ENCODE data around the gene PLCH2.
"Not testable (repeated sequence)": the region's sequence is repeated elsewhere in the genome, so short reads cannot be mapped to it uniquely, and the experiment has no call there.

The PLCH2 gene

DNA sequence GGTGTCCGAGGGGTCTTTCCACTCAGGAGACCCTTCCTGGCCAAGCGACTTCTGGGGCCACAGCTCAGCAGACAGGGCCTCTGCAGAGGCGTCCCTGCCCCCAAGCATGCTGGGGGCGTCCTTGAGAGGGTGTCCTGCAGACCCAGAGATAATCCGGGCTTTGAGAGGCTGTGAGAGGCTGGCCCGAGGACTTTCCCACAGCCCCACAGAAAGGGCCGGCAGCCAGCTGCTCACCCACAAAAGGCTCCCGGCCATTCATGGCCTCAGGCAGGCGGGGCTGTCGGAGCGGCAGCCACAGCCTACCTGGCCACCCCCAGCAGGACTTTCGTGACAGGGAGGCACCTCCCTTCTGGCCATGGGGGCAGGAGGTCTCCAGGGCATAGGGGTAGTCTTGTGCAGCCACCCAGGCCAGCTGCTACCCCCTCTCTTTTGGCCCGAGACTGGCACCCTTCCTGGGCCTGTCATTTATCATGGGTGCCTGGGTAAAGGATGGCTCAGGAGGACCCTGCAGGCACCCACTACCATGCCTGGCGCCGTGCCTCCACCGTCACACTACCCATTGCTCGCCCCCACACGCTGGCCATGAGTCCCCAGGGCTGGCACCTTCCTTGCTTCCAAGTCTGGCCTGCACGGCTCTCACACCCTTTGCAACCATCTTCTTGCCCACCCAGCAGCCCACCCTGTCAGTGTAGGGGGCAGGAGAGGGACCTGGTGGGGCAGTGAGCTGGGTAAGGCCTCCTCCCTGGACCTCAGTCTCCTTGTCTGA is 69.0 kb downstream of the PLCH2 start:
- no peak for DNase-seq (ENCODE audit: low spot score)

DNA sequence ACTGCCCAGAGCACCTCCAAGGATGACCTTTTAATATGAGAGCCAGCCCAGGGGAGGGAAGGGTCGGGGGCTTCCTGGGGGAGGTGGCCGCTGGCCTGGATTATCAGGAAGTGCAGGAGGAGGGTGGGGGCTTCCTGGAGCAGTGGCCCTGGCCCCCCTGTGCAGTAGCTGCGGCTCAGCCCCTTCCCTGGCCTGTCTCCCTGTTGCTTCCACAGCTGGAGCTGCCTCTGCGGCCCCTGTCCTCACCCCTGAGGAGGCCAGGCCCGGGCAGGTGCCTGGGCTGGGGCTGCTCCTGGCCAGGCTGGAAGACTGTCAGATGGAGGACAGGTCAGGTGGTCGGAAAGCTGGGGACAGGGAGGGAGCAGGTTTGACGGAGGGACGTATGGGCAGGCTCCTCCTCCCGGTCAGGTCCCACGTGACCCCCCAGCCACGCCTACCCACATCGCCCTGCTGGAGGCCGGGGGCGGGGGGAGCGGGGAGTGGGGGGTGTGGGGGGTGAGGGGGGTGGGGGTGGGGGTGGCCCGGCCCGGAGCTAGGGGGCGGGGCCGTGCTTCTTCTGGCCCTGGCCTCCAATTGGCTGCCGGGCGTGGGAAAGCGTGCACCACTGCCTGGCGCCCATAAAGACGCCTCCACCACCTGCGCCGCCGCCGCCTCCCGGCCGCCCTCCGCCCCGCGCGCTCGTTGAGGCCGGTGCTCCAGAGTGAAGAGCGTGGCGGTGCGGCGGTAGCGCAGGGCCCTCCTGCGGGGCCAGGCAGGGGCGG is 69.8 kb downstream of the PLCH2 start:
- peak; percentile 92 for DNase-seq (ENCODE audit: low spot score)

DNA sequence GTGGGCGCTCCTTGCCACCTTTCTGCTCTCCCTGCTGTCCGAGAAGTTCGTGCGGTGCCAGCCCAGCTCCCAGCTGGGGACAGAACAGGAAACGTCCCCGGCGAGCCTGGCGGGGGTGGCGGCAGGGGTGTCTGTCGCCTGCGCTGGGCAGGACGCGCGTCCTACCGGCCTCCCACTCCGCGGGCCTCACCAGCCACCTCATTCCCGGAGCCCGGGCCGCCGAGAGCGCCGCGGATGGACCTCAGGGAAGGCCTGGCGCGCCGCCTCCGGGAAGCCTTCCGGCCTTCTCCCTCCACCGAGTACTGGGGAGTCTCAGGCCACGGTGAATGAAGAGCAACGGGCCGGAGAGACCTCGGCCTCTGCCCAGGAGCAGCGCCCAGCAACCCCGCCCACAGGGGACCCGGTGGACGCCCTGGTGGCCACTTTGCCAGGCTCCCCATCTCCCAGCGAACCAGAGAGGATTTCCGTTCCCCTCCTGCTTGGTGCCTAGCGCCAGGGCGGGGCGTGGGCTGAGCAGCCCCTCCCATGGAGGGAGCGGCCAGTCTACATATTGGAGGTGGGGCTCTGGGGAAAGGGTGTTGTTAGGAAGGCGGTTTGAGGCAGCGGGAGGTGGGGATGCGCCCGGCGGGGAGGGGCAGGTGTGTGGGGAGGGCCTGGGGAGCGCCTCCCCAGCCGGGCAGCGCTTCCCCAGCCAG is 70.6 kb downstream of the PLCH2 start:
- peak; percentile 89 for DNase-seq (ENCODE audit: low spot score)

DNA sequence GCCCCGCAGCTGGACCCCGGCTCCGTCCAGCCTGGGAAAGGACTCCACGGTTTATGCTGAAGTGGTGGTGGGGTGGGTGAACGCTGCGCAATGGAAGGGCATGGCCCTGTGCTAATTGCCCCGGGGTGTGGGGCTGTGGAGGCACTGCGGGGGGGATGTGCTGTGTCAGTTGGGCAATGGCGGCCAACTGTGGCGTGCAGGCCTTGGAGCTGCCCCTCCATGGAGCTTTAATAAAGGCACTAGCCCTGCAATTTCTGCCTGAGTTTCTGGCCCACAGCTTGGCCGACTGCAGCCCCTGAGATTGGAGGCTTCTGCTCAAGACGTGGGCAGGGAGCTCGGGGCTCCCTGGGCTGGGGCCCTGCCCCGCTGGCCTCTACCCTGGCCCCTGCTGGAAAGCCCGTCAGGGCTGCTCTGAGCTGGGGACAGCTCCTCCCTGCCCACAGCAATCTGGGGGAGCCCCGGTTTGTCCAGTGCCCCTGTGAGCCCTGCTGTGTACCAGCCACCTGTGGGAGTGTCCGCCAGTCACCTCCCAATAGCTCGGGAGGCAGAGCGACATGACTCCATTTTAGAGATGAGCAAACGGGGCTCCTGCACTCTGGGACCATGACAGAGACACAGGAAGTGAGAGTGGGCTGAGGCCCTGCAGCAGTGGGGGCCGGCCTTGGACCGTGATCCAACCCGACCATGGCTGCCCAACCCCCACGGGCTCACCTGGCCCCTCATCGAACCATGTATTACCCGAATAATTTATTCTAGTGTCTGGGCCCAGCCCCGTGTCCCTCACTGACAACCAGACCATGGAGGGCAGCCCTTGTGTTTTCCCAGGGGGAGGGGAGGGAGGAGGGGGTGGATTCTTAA is 71.3 kb downstream of the PLCH2 start:
- DNase-seq (ENCODE audit: low spot score): peak; percentile 45

DNA sequence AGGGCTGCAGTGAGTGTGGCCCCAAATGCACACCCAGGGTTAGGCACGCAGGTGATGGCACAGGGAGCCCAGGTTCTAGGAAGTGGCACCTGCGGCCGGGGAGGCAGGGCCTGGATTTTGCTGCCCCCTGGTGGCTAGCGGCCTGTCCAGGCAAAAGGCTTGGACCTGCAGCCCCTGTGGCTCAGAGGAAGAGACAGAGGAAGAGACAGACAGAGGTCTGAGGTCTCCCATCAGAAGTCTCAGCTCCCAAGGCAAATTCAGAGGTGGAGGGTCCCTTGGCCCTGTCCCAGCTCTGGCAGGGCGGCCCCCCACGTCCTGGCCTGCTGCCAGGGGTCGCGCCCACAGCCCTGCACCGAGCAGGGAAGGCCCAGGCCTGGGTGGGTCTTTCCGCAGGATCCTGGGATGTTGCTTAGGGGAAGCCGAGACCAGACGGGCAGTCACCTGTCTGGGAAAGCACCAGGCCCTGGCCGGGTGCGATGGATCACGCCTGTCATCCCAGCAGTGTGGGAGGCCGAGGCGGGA is 72.0 kb downstream of the PLCH2 start:
- DNase-seq (ENCODE audit: low spot score): peak; percentile 88

DNA sequence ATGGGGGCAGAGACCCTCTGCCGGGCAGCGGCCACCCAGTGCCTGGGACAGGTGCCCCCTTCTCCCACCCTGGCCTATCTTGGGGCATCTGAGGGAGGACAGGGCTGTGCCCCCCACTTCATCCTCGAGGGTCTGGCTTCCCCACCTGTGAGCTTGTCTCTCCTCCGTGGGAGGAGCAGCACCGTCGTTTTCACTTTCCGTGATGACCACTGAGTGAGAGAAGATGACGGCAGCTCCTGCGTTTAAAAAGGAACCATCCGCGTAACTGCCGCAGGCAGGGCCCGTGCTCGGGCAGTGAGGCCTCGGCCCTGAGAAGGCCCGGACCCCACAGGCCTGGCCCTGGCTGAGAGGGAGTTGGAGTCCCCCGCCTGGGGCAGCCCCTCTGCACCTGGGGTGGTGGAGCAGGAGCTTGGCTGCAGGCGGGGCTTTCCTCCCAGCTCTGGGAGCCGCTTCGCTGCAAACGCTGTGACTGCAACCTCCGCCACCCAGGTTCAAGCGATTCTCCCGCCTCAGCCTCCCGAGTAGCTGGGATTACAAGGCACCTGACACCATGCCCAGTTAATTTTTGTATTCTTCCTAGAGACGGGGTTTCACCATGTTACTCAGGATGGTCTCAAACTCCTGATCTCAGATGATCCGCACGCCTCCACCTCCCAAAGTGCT is 73.4 kb downstream of the PLCH2 start:
- DNase-seq (ENCODE audit: low spot score): not testable (repeated sequence)

DNA sequence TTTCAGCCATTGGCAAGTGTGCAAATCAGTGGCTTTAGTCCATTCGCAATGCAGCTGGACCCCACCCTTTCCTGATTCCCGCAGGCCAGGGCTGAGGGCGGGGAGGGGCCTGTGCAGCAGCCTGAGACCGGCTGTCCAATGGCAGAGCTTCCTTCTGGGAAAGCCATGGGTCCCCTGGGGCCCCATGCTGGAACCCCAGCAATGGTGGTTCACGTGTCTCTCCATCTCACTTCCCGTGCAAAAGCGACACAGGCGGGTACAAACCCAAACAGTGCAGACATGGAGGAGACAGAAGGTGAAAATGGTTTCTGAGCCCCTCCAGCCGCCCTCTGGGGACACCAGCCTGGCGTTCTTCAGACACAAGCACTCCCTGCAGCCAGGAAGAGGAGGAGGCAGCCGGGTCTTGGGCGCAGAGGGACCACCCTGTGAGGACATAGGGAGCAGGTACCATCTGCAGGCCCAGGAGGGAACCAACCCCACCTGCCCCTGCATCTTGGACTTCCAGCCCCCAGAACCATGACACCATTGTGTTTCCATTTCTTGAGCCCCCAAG is 74.3 kb downstream of the PLCH2 start:
- DNase-seq (ENCODE audit: low spot score): not testable (repeated sequence)

DNA sequence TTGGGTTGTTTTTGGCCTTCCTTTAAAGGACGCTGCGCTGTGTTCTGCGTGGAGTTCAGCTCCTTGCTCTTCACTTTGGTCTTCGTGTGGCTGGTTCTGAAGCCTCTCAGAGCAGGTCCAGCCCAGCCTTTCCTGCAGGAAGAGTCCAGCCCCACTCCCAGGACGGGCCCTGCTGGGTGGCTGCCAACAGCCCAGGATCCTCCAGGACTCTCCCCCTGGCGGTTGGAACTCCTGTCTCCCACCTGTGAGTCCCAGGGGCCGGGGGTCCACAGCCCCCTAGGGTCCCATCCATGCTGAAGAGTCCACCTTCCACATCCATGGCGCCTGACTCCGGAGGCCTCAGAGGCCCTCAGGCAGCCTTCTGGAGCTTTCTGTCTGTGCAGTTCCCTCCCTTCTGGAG is 75.5 kb downstream of the PLCH2 start:
- DNase-seq (ENCODE audit: low spot score): not testable (repeated sequence)

DNA sequence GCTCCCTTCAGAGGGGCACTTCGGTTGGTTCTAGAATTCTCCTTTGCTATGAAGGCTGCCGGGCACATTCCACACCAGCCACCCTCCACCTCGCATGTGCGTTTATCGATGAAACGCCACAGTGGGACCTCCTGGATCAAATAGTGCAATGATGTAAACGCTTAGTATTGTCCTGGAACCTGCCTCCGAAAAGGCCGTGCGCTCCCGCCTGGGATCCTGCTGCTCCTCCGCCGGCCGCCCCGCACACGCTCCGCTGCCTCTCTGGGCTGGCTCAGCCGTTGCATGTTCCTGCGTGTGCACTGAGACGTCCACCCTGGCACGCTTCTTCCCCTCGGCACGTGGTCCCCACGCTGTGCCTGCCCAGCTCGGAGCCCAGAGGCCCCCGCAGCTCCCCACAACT is 76.1 kb downstream of the PLCH2 start:
- DNase-seq (ENCODE audit: low spot score): no peak

DNA sequence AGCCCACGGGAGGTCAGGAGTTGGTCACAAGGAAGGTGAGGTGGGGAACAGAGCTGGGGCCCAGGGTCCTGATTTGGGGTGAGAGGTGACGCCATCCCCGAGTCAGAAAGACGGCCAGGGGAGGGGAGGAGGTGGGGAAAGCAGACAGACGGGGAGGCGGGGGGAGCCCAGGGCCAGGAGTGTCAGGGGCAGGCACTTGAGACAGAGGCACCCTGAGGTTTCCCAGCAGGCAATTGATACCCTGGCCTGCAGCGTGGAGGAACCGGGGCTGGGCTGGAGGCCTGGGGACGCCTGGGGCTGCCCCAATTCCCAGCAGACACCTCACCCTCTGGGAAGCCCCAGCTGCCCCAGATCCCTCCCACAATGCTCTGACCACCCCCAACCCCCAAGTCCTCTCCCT is 77.0 kb downstream of the PLCH2 start:
- not testable (repeated sequence) for DNase-seq (ENCODE audit: low spot score)

DNA sequence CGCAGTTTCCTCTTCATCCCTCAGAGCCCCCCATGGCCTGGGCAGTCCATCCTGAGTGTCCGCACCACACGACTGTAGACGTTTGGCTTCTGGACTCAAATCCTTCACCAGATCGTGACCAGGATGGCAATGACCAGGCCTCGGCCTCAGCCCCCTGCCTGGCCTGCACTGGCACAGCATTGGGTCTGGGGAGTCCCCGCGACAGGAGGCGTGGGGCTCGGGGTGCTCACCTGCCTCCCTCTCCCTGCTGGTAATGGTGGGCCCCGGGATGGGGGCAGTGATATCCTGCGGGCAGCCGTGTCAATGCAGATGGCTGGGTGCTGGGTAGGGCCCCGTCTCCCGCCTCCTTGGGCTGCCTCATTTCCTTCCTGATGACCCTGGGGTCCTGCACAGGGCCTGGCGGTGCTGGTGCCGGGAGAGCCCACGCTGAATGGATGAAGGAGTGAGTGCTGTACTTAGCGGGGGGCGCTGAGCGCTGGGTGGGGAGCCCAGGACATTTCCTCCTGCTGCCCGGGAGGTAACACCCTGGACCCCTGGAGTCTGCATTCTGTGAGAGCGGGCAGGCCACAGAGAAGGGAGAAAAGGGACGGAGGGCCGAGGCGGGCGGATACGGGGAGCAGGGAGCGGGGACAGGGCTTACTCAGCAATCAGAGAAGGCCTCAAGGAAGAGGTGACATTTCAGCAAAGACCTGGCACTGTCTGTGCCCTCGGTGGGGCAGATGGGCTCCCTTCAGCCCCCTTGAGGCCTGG is 78.0 kb downstream of the PLCH2 start:
- DNase-seq (ENCODE audit: low spot score): no peak

DNA sequence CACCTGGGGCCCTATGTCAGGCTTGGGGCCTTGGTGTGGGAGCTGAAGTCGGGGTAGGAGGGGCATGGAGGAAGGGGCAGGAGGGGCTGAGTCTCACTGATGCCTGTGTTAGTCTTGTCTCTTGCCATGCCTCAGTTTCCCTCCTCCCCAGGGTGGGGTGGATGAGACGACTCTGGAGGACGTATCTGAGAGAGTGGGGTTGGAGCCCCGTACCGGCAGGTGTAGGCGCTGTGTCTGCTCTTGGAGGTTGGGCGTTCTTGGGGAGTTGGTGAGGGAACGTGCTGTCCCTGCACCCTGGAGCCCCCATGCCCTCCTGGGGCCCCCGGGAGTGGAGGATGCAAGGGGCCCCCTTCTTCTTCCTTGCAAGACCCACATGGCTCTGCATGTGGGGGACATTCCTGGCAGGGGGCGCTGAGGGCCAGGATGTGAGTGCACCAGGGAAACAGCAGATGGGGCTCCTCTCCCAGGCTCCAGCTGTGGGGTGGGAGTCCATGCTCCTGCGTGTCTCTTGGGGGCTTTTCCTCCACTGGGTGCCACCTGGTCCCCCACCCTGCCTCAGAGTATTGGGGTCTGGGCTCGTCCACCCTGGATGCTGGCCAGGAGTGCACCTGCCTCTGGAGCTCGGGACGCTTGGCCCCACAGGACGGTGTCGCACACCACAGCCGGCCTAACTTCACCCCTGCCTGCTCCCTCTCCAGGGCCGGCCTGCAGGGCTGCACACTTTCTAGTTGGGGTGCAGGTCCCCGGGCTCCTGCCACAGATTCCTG is 78.7 kb downstream of the PLCH2 start:
- peak; percentile 61 for DNase-seq (ENCODE audit: low spot score)
